HG03108 (cell line): Measurements from ENCODE around the gene DELE1.

Experiments used
- ATAC-seq: cut with Tn5 transposase; IDR thresholded peaks from one replicate; pipeline ENCODE4 v1.9.1; 2021; ENCODE audit warnings: moderate library complexity; ENCODE audit not compliant: unreplicated experiment

The DELE1 gene

GRCh38 chr5:141923448-141924313, at the start of gene DELE1:
DELE1 (plus strand) TSS chr5:141923871; CDS start chr5:141923942, 71 bp downstream.
- peak; percentile 97 for ATAC-seq

- ATAC-seq, result no peak
These were observed 49.8 kb upstream of the DELE1 start for GRCh38 chr5:141873933-141874261.

- ATAC-seq, result no peak
These were observed 49.3 kb upstream of the DELE1 start for GRCh38 chr5:141874262-141874964.

- no peak for ATAC-seq
These were observed 48.5 kb upstream of the DELE1 start for GRCh38 chr5:141875022-141875740.

- no peak for ATAC-seq
These were observed 47.7 kb upstream of the DELE1 start for GRCh38 chr5:141875795-141876627.

- ATAC-seq, result no peak
These were observed 46.9 kb upstream of the DELE1 start for GRCh38 chr5:141876628-141877355.

- no peak for ATAC-seq
These were observed 46.1 kb upstream of the DELE1 start for GRCh38 chr5:141877356-141878185.

GRCh38 chr5:141878186-141878710, 45.4 kb upstream of the DELE1 start, which contains the start of gene PCDH1:
PCDH1 (minus strand) TSS chr5:141878410; CDS start chr5:141878262, 148 bp downstream.
- ATAC-seq, result no peak

- ATAC-seq, result peak; percentile 89
These were observed 44.8 kb upstream of the DELE1 start for GRCh38 chr5:141878711-141879425.

GRCh38 chr5:141879426-141879759, 44.3 kb upstream of the DELE1 start:
- ATAC-seq, result no peak

GRCh38 chr5:141879941-141880738, 43.5 kb upstream of the DELE1 start:
- no peak for ATAC-seq

- ATAC-seq, result no peak
These were observed 42.5 kb upstream of the DELE1 start for GRCh38 chr5:141880961-141881801.

GRCh38 chr5:141881886-141882285, 41.8 kb upstream of the DELE1 start:
- no peak for ATAC-seq

GRCh38 chr5:141882594-141883183, 41.0 kb upstream of the DELE1 start:
- no peak for ATAC-seq

- no peak for ATAC-seq
These were observed 40.3 kb upstream of the DELE1 start for GRCh38 chr5:141883184-141883891.

- ATAC-seq, result no peak
These were observed 39.8 kb upstream of the DELE1 start for GRCh38 chr5:141883892-141884318.
